OCI-LY7 (cell line): Measurements from ENCODE around the gene CRYGA.

ENCODE experiments used
- CTCF ChIP-seq: fragments of 200-600 bp; sonication (generic); conservative IDR thresholded peaks from 2 replicates; pipeline ENCODE4 v1.5.1; 2014; ENCODE audit warnings: mild to moderate bottlenecking, antibody characterized with exemption, low read length, moderate library complexity, mixed read lengths
- EZH2phosphoT487 ChIP-seq: fragments of 200-600 bp; sonication (generic); IDR thresholded peaks from 2 replicates; pipeline ENCODE4 v1.6.1; 2018; ENCODE audit warnings: low read depth, borderline replicate concordance, mild to moderate bottlenecking, mixed run types, antibody characterized with exemption, low read length, moderate library complexity, mixed read lengths

GRCh38 chr2:208127090-208127489, 36.3 kb downstream of the CRYGA start:
- TF ChIP-seq CTCF (no peak), EZH2phosphoT487 (no peak)
